PC-9 (cell line): ENCODE results near the gene KLK15. TPM values are rescaled to one million over a fixed set of nuclear protein-coding genes. Genes with fewer than 3 reads are reported as not detected.

ENCODE experiments used
- BruUV-seq: library from RNA; stranded (reverse); fragments of 400-500 nt; replicated peaks from 2 replicates; lab custom pipeline; 2021; lab: Mats Ljungman, UMichigan
- CTCF ChIA-PET: fragments of 300-600 bp; sonication (Branson Sonifier 250); formaldehyde crosslinking; loops from one replicate; lab custom pipeline; 2022; ENCODE audit warnings: antibody characterized with exemption; lab: Charles Lee
- POLR2A ChIA-PET: fragments of 300-600 bp; sonication (Branson Sonifier 250); formaldehyde crosslinking; loops from one replicate; lab custom pipeline; 2022; ENCODE audit warnings: antibody characterized with exemption; ENCODE audit not compliant: unreplicated experiment; lab: Charles Lee
- DNase-seq, 2 experiments: peaks; one replicate each; pipeline versions ENCODE4 v3.0.0 to v3.0.0-alpha.2; 2015 to 2022; ENCODE audit warnings: mixed read lengths in 1 of 2
- H2AFZ ChIP-seq: fragments of 200-600 bp; sonication (generic); 2 replicates; pipeline ENCODE4 v1.8.1; 2017; ENCODE audit warnings: antibody characterized with exemption
- H3F3A ChIP-seq: fragments of 200-600 bp; sonication (generic); 2 replicates; pipeline ENCODE4 v1.8.1; 2017; ENCODE audit warnings: antibody characterized with exemption, mild to moderate bottlenecking, low read depth; ENCODE audit not compliant: insufficient read depth
- H3K27ac ChIP-seq: fragments of 200-600 bp; sonication (generic); 2 replicates; pipeline ENCODE4 v1.6.1; 2016; ENCODE audit warnings: mixed run types
- H3K27me3 ChIP-seq: fragments of 200-600 bp; sonication (generic); 2 replicates; pipeline ENCODE4 v1.6.1; 2016; ENCODE audit warnings: low read depth, mixed run types; ENCODE audit not compliant: insufficient read depth
- H3K36me3 ChIP-seq: fragments of 200-600 bp; sonication (generic); 2 replicates; pipeline ENCODE4 v1.6.1; 2016; ENCODE audit warnings: low read depth, mixed run types
- H3K4me1 ChIP-seq: fragments of 200-600 bp; sonication (generic); replicated peaks from 2 replicates; pipeline ENCODE4 v1.6.1; 2016; ENCODE audit warnings: mixed run types; ENCODE audit not compliant: insufficient read depth
- H3K4me2 ChIP-seq: fragments of 200-600 bp; sonication (generic); 2 replicates; pipeline ENCODE4 v1.6.1; 2017; ENCODE audit warnings: mixed run types
- H3K4me3 ChIP-seq: fragments of 200-600 bp; sonication (generic); 2 replicates; pipeline ENCODE4 v1.6.1; 2016; ENCODE audit warnings: mixed run types
- H3K79me2 ChIP-seq: fragments of 200-600 bp; sonication (generic); 2 replicates; pipeline ENCODE4 v1.6.1; 2017; ENCODE audit warnings: low read depth, mixed run types
- H3K9me2 ChIP-seq: fragments of 200-600 bp; sonication (generic); 2 replicates; pipeline ENCODE4 v1.8.1; 2017; ENCODE audit warnings: mild to moderate bottlenecking; ENCODE audit not compliant: insufficient read depth
- H3K9me3 ChIP-seq: fragments of 200-600 bp; sonication (generic); 2 replicates; pipeline ENCODE4 v1.8.1; 2016; ENCODE audit warnings: low read depth; ENCODE audit not compliant: insufficient read depth
- H4K20me1 ChIP-seq: fragments of 200-600 bp; sonication (generic); 2 replicates; pipeline ENCODE4 v1.8.1; 2017; ENCODE audit not compliant: insufficient read depth
- EZH2 ChIP-seq: fragments of 200-600 bp; sonication (generic); IDR thresholded peaks from 2 replicates; pipeline ENCODE4 v1.8.0; 2017; ENCODE audit warnings: antibody characterized with exemption, low read depth
- intact Hi-C: fragments of 100-400 bp; cut with micrococcal nuclease; formaldehyde crosslinking; loops from one replicate; pipeline ENCODE4 v1.10.0; 2022; ENCODE audit not compliant: unreplicated experiment
- total RNA-seq: library from RNA; stranded (reverse); gene quantifications from 2 replicates; pipeline ENCODE4 v1.2.3, GENCODE V29; 2021
- TF ChIP-seq, protein P1 (sequence below): fragments of 200-600 bp; sonication (generic); conservative IDR thresholded peaks from 2 replicates; pipeline ENCODE4 v1.6.1; 2017; ENCODE audit warnings: mixed run types, antibody characterized with exemption, mild to moderate bottlenecking, moderate library complexity

The KLK15 gene
- total RNA-seq, 1 experiment from 2014 or later: not detected

DNA sequence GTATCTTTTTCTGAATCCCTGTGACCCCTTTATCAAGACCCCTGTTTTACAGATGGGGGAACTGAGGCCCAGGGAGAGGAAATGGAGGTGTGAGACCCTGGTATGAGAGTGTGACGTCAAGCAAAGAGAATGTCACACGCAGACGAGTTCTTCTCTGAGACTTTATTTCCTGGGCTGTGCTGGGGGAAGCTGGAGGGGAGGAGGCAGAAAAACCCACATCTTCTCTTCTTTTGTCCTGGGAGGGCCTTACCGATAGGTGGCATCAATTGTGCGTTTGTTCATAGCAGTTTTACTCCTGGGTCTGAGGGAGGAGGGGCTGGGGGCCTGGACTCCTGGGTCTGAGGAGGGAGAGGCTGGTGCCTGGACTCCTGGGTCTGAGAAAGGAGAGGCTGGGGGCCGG, 4.9 kb upstream of the KLK15 start:
- H3K9me2 ChIP-seq: no peaks in the 10 kb centered on the region
- H3K9me3 ChIP-seq: no peaks in the 10 kb centered on the region
- H3K4me2 ChIP-seq: no peak overlapping the region
- H4K20me1 ChIP-seq: no peaks in the 10 kb centered on the region
- ChIA-PET CTCF (no interaction called here), POLR2A (no interaction called here)
- no peak overlapping the region for H2AFZ ChIP-seq
- H3K4me3 ChIP-seq: no peak overlapping the region
- H3K4me1 ChIP-seq: peaks cover 5% of the 10 kb centered on the region; the same call in 1 of the 2 replicates
- no peaks in the 10 kb centered on the region for H3K36me3 ChIP-seq
- no peaks in the 10 kb centered on the region for H3K79me2 ChIP-seq
- peaks cover 10% of the 10 kb centered on the region for H3F3A ChIP-seq
- BruUV-seq: no TSS peak
- TF ChIP-seq EZH2: no peak
- TF ChIP-seq, protein P1, sequence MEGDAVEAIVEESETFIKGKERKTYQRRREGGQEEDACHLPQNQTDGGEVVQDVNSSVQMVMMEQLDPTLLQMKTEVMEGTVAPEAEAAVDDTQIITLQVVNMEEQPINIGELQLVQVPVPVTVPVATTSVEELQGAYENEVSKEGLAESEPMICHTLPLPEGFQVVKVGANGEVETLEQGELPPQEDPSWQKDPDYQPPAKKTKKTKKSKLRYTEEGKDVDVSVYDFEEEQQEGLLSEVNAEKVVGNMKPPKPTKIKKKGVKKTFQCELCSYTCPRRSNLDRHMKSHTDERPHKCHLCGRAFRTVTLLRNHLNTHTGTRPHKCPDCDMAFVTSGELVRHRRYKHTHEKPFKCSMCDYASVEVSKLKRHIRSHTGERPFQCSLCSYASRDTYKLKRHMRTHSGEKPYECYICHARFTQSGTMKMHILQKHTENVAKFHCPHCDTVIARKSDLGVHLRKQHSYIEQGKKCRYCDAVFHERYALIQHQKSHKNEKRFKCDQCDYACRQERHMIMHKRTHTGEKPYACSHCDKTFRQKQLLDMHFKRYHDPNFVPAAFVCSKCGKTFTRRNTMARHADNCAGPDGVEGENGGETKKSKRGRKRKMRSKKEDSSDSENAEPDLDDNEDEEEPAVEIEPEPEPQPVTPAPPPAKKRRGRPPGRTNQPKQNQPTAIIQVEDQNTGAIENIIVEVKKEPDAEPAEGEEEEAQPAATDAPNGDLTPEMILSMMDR: peak; percentile 65
- intact Hi-C loops: no loop called here
- H3K27me3 ChIP-seq: peaks cover 33% of the 10 kb centered on the region
- H3K27ac ChIP-seq: no peak overlapping the region
- DNase-seq: no peak

GRCh38 chr19:50837300-50837699, 3.9 kb upstream of the KLK15 start:
- no TSS peak for BruUV-seq
- intact Hi-C loops: no loop called here
- CTCF ChIA-PET: no interaction called here

DNA sequence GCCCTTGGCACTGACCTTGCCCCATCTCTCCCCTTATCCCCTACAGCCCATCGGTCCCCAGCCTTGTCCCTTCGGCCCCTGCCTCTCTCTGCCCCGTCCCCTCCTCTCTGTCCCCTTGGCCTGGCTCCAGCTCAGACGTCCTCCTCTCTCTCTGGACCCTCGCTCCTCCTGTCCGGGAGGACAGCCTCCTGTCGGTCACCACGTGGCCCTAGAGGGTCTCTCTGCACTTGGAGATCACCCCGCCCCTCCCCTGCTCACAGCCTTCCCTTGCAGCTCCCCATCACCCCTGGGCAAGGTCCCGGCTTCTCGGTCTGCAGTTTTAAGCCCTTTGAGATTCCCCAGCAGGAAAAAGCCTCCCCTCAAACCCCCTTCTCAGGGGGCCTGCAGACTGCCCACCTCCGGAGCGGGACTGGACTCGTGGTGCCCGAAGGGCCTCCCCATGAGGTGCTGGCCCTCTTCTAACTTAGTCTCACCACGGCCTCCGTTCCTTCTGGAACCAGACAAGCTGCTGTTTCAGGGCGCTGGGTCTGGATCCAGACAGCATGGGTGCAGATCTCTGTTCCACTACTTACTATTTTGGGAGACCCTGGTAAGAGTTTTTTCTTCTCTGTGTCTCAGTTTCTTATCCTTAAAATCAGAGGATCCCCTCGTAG, 3.3 kb upstream of the KLK15 start:
- TF ChIP-seq, protein P1: no peak
- no peak for TF ChIP-seq EZH2
- DNase-seq: no peak
- H3K36me3 ChIP-seq: no peaks in the 10 kb centered on the region
- no peak overlapping the region for H3K27ac ChIP-seq
- ChIA-PET POLR2A (no interaction called here), CTCF (no interaction called here)
- no peaks in the 10 kb centered on the region for H4K20me1 ChIP-seq
- no peak overlapping the region for H2AFZ ChIP-seq
- no peaks in the 10 kb centered on the region for H3K79me2 ChIP-seq
- H3K9me3 ChIP-seq: no peaks in the 10 kb centered on the region
- intact Hi-C loops: no loop called here
- H3F3A ChIP-seq: peaks cover 8% of the 10 kb centered on the region
- peaks cover 24% of the 10 kb centered on the region for H3K27me3 ChIP-seq
- no TSS peak for BruUV-seq
- H3K4me3 ChIP-seq: peak overlapping the region; percentile 69; the same call in 1 of the 2 replicates
- H3K4me1 ChIP-seq: peaks cover 5% of the 10 kb centered on the region; the same call in 1 of the 2 replicates
- no peaks in the 10 kb centered on the region for H3K9me2 ChIP-seq
- peak overlapping the region; percentile 90; the same call in 1 of the 2 replicates for H3K4me2 ChIP-seq

More at GRCh38 chr19:50837300-50837699, 3.9 kb upstream of the KLK15 start:
- H3K9me2 ChIP-seq: no peaks in the 10 kb centered on the region
- peaks cover 26% of the 10 kb centered on the region for H3K27me3 ChIP-seq
- H3K4me3 ChIP-seq: no peak overlapping the region
- H2AFZ ChIP-seq: no peak overlapping the region
- H3K79me2 ChIP-seq: no peaks in the 10 kb centered on the region
- no peaks in the 10 kb centered on the region for H4K20me1 ChIP-seq
- TF ChIP-seq, protein P1: no peak
- TF ChIP-seq EZH2: no peak
- no peak overlapping the region for H3K27ac ChIP-seq
- H3F3A ChIP-seq: peaks cover 8% of the 10 kb centered on the region
- no peaks in the 10 kb centered on the region for H3K36me3 ChIP-seq
- no peaks in the 10 kb centered on the region for H3K9me3 ChIP-seq
- peaks cover 5% of the 10 kb centered on the region; the same call in 1 of the 2 replicates for H3K4me1 ChIP-seq
- no peak for DNase-seq
- H3K4me2 ChIP-seq: no peak overlapping the region
- POLR2A ChIA-PET: no interaction called here
